ENCODE data around the gene R3HDM2. TPM values are rescaled to one million over a fixed set of nuclear protein-coding genes. Genes with fewer than 3 reads are reported as not detected.
A peak's percentile ranks its signal among the peaks of the same experiment; 100 is the strongest.

The R3HDM2 gene
- total and polyA plus RNA-seq, 12 donors = 21.9 to 91.9 (median 43.2) TPM

- TF ChIP-seq, protein P1, sequence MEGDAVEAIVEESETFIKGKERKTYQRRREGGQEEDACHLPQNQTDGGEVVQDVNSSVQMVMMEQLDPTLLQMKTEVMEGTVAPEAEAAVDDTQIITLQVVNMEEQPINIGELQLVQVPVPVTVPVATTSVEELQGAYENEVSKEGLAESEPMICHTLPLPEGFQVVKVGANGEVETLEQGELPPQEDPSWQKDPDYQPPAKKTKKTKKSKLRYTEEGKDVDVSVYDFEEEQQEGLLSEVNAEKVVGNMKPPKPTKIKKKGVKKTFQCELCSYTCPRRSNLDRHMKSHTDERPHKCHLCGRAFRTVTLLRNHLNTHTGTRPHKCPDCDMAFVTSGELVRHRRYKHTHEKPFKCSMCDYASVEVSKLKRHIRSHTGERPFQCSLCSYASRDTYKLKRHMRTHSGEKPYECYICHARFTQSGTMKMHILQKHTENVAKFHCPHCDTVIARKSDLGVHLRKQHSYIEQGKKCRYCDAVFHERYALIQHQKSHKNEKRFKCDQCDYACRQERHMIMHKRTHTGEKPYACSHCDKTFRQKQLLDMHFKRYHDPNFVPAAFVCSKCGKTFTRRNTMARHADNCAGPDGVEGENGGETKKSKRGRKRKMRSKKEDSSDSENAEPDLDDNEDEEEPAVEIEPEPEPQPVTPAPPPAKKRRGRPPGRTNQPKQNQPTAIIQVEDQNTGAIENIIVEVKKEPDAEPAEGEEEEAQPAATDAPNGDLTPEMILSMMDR (IDR thresholded peaks at IDR 0.05) = no peak
- no peak for TF ChIP-seq POLR2A (IDR thresholded peaks at IDR 0.05)
- H3K27me3 ChIP-seq = peaks cover 67% of the 10 kb centered on the region
- H3K27ac ChIP-seq = no peak overlapping the region
- no peaks in the 10 kb centered on the region for H3K9me3 ChIP-seq (replicated peaks in 1 of 3)
- DNase-seq = no peak
- peaks cover 6 to 21% of the 10 kb centered on the region in 2 donors for H3K4me1 ChIP-seq (replicated peaks in 1 of 2)
- H3K4me3 ChIP-seq = no peak overlapping the region
- WGBS, 4 donors = 76 to 83% (median 81%) methylated on average over 5 of the region's 5 CpGs
- no peaks in the 10 kb centered on the region for H3K36me3 ChIP-seq (replicated peaks in 1 of 2)
- intact Hi-C loops (cut with DNase I) = no loop called here
Measured at GRCh38 chr12:57218030-57218853, 212.6 kb downstream of the R3HDM2 start.

- Histone ChIP-seq H3K9me3 (replicated peaks in 1 of 3) (no peaks in the 10 kb centered on the region), H3K36me3 (replicated peaks in 1 of 2) (peaks cover 0 to 4% of the 10 kb centered on the region in 2 donors), H3K27ac (no peak overlapping the region), H3K4me3 (peak overlapping the region in 1 of 4 donors; percentile 55), H3K27me3 (peaks cover 57% of the 10 kb centered on the region), H3K4me1 (replicated peaks in 1 of 2) (peaks cover 6 to 21% of the 10 kb centered on the region in 2 donors)
- peak in 2 of 7 donors; percentile 42 to 49 for DNase-seq
- TF ChIP-seq, protein P1 (IDR thresholded peaks at IDR 0.05) = no peak
- WGBS, 4 donors = 1 to 17% (median 2%) methylated on average over 9 to 63 of the region's 63 CpGs
- intact Hi-C loops (cut with DNase I) = no loop called here
Measured at GRCh38 chr12:57216921-57217879, 213.6 kb downstream of the R3HDM2 start.

GRCh38 chr12:57216014-57216911 lies 214.6 kb downstream of the R3HDM2 start, which contains the start of gene NXPH4:
NXPH4 (plus strand) TSS chr12:57216794; CDS start chr12:57216970, 176 bp downstream.
- peaks cover 6 to 21% of the 10 kb centered on the region in 2 donors for H3K4me1 ChIP-seq (replicated peaks in 1 of 2)
- H3K27me3 ChIP-seq = peaks cover 47% of the 10 kb centered on the region
- intact Hi-C loops (cut with DNase I) = no loop called here
- H3K9me3 ChIP-seq (replicated peaks in 1 of 3) = no peaks in the 10 kb centered on the region
- DNase-seq = peak in 2 of 7 donors; percentile 46 to 47
- H3K4me3 ChIP-seq = peak within 1 kb of the TSS in 1 of 4 donors; percentile 55
- 1 to 2% (median 1%) methylated on average over 12 to 92 of the region's 102 CpGs for WGBS, 4 donors
- H3K27ac ChIP-seq = no peak within 1 kb of the TSS
- peaks cover 0 to 14% of the 10 kb centered on the region in 2 donors for H3K36me3 ChIP-seq (replicated peaks in 1 of 2)
- TF ChIP-seq, protein P1 (IDR thresholded peaks at IDR 0.05) = no peak
- TF ChIP-seq POLR2A (IDR thresholded peaks at IDR 0.05) = no peak

Data from adrenal gland (tissue), 12 donors.